WI38 (cell line): Measurements from ENCODE around the gene ANO4.

ENCODE experiments used
- H3K4me3 ChIP-seq: 2 replicates; pipeline ENCODE4 v1.5.1; 2011; ENCODE audit warnings: low read depth, mild to moderate bottlenecking, control low read depth, low read length
- TF ChIP-seq, protein P1 (sequence below): IDR thresholded peaks from 2 replicates; pipeline ENCODE4 v1.5.1; 2012; ENCODE audit warnings: low read depth, mild to moderate bottlenecking, control low read depth, low read length

Gene ANO4

DNA sequence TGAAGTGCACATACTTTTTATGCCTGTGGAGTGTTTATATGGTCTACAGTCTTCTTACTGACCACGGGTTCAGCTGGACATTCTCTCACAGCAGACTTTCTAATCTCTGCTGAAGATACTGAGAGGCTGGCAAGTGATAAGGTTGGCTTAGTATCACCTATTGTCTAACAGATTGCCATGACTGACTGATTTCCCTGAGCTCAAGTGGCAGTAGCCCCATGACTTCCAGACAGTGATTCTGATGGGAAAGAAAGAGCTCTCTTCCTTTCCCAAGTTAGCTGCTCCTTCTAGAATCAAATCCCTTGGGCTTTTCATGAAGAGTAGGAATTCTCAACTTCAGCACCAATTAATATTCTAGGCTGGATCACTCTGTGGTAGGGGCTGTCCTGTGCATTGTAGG is 141.4 kb downstream of the ANO4 start:
- TF ChIP-seq, protein P1, sequence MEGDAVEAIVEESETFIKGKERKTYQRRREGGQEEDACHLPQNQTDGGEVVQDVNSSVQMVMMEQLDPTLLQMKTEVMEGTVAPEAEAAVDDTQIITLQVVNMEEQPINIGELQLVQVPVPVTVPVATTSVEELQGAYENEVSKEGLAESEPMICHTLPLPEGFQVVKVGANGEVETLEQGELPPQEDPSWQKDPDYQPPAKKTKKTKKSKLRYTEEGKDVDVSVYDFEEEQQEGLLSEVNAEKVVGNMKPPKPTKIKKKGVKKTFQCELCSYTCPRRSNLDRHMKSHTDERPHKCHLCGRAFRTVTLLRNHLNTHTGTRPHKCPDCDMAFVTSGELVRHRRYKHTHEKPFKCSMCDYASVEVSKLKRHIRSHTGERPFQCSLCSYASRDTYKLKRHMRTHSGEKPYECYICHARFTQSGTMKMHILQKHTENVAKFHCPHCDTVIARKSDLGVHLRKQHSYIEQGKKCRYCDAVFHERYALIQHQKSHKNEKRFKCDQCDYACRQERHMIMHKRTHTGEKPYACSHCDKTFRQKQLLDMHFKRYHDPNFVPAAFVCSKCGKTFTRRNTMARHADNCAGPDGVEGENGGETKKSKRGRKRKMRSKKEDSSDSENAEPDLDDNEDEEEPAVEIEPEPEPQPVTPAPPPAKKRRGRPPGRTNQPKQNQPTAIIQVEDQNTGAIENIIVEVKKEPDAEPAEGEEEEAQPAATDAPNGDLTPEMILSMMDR = no peak
- H3K4me3 ChIP-seq = no peak overlapping the region

DNA sequence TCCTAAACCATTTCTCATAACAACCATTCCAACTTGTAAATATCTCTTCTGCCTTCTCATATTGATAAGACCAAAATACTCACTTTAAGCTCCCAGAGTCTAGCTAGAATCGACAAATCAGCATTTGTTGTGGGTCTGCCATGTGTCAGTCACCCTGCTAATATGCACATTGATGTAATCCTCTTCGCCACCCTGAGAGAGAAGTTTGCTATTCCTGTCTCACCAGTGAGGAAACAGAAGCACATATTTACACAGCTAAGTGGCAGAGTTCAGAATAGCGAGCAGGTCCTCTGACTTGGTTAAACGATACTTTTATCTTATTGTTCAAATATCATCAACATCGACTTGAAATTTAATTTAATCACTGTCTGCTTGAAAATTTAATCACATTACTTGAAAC is 142.1 kb downstream of the ANO4 start:
- TF ChIP-seq, protein P1 = no peak
- H3K4me3 ChIP-seq = no peak overlapping the region

DNA sequence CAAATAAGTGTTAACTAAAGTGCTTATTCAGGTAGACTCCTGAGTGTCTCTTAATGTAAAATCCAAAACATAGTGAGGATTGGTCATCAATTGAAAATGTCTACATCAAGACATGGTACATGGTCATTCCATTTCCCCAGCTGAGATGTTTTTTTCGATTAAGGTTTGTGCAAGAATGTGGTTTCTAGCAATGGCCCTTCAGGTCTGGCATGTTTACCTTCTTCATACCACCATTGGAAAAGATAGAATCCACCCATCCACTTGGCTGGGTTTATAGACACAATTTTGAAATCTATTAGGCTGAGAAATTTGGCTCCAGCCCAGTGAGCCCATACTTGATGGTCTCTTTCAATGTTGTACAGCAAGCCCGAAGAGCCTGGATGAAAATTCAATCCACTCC is 145.9 kb downstream of the ANO4 start:
- no peak overlapping the region for H3K4me3 ChIP-seq
- TF ChIP-seq, protein P1 = no peak

DNA sequence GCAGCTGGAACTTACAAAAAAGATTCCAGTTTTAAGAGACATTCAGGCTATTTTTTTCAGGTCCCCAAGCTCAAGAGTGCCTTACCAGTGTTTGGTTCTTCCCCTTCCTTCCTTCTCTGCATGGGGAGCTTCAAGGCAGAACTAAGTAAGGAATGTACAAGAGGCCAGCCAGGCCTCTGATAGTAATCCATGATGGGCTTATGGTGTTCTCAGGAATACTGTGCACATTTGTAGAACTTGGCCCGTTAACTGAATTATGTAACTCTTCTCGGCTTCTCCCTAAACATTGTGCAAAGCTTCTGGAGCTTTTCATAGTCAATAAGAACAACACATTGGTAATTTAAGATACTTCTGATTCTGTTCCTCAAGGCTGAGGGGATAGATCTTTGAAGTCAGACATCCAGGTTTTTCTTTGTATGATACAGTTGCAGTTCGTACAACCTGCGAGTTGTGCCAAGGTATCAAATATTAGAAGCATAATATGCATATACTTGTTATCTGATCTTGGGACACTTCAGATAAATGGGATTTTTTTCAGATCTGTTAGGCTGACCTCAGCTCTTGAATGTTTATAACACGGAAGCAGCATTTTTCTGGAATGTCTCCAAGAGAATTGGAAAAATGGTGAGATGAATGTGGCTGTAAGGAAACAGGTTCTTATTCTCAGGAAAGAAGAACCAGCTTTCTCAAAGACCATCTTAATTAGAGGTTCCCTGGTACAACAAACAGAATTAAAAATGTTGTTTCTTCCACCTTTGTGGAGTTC is 148.6 kb downstream of the ANO4 start:
- TF ChIP-seq, protein P1 = no peak
- H3K4me3 ChIP-seq = no peak overlapping the region

DNA sequence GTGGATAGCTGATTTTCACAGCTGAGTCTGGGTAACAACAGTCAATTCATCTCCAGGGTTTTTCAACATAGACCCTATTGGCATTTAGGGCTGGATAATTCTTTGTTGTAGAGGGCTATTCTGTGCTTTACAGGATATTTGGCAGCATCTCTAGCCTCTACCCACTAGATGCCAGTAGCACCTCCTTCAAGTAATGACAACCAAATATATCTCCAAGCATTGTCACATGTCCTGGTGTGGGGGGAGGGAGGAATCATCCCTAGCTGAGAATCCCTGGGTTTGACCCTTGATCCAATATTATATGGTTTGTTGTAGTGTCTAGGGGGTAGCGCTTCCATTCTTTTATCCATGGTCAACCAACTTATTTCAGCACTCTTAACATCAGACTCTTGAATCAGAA is 157.2 kb downstream of the ANO4 start:
- H3K4me3 ChIP-seq = no peak overlapping the region
- TF ChIP-seq, protein P1 = no peak

DNA sequence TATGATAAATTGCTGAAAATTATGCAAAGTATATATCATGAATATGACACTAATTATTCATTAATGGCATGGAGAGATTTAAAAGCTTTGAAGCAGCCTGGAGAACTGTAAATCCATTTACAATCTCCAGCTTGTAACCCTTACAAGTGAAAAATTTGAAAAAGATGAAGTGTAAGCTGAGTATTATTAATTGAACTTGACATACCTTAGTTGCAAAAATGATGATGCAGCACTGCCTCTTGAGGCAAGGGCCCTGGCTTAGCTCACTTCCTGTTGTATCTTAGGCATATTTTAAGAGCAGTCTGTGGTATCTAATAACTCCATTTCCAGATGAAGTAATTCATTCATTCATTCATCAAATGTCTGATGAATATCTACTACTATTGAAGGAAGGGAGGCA is 158.6 kb downstream of the ANO4 start:
- H3K4me3 ChIP-seq = no peak overlapping the region
- TF ChIP-seq, protein P1 = no peak

DNA sequence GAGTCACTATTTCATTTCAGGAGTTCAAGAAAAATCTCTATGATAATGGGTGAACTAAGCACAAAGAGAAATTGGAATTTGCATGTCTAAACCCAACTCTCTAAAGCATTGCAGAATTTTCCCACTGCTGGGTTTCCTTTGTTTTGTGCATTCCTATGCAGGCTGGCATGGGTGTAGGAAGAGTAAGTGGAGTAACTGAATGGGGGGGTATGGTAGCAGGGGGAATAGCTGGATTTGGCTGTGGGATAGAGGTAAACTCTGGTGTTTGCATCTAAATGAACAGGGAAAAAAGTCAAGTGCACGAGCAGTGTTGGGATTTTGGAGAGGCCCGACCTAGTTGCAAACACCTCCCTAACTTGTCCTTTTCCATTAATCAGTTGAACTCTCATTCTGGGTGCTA is 159.1 kb downstream of the ANO4 start:
- H3K4me3 ChIP-seq = no peak overlapping the region
- TF ChIP-seq, protein P1 = no peak
